ENCODE results near the gene ARHGEF39.

DNA sequence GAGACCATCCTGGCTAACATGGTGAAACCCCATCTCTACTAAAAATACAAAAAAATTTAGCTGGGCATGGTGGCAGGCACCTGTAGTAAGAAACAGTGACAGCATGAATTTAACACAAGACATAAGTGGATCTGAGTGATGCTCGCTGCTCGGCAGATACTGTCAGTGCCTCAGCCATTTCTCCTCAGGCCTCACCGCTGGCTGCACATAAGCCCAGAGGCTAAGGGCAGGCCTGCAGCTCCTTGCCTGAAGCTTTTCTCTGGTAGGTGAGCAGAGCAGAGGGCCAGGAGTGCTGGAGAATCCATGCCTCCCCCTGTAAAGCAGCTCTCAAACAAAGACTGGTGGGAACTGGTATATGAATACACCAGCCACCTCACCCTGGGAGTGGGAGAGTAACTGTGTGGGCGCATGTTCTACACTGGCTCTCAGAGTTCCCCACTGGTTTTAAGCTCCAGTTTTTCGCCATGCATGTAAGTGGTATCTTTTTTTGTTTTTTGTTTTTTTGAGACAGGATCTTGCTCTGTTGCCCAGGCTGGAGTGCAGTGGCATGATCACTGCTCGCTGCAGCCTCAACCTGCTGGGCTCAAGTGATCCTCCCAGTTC, 36.5 kb downstream of the ARHGEF39 start:
- TF ChIP-seq, protein P1, sequence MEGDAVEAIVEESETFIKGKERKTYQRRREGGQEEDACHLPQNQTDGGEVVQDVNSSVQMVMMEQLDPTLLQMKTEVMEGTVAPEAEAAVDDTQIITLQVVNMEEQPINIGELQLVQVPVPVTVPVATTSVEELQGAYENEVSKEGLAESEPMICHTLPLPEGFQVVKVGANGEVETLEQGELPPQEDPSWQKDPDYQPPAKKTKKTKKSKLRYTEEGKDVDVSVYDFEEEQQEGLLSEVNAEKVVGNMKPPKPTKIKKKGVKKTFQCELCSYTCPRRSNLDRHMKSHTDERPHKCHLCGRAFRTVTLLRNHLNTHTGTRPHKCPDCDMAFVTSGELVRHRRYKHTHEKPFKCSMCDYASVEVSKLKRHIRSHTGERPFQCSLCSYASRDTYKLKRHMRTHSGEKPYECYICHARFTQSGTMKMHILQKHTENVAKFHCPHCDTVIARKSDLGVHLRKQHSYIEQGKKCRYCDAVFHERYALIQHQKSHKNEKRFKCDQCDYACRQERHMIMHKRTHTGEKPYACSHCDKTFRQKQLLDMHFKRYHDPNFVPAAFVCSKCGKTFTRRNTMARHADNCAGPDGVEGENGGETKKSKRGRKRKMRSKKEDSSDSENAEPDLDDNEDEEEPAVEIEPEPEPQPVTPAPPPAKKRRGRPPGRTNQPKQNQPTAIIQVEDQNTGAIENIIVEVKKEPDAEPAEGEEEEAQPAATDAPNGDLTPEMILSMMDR (IDR thresholded peaks at IDR 0.05) = no peak
- TF ChIP-seq EP300 (IDR thresholded peaks at IDR 0.05) (no peak), POLR2A (IDR thresholded peaks at IDR 0.05) (no peak)
